Right ventricle myocardium superior (tissue), 1 donor: ENCODE measurements around the gene OCLN. TPM values are rescaled to one million over a fixed set of nuclear protein-coding genes. Genes with fewer than 3 reads are reported as not detected.
A peak's percentile ranks its signal among the peaks of the same experiment; 100 is the strongest.
"Not testable (repeated sequence)": the region's sequence is repeated elsewhere in the genome, so short reads cannot be mapped to it uniquely, and the experiment has no call there.

Experiments used
- ATAC-seq: fragments of 200-7000 bp; cut with Tn5 transposase; one replicate; pipeline ENCODE4 v1.9.1; 2020; ENCODE audit warnings: mild to moderate bottlenecking; ENCODE audit not compliant: poor library complexity
- DNase-seq: peaks from one replicate; pipeline ENCODE4 v3.0.0-alpha.2; 2020
- intact Hi-C: fragments of 100-400 bp; cut with DNase I; formaldehyde crosslinking; loops from one replicate; pipeline ENCODE4 v1.11.2; 2022
- total RNA-seq: library from RNA; stranded (reverse); fragmentation: NEBNext Ultra II Directional; extraction: Animal tissue kit (Norgen Biotek cat#: 25700); gene quantifications from one replicate; pipeline ENCODE4 v1.2.1, GENCODE V29; 2021
- donor health status: DM: no; HTN: yes; CAD: no; lungs with severe emphysema.

The OCLN gene
- total RNA-seq, 1 donor from 2014 or later: 2.0 TPM

- ATAC-seq (no peak), DNase-seq (no peak)
- intact Hi-C loops: no loop called here
Observed at GRCh38 chr5:69485471-69485870, 7.1 kb upstream of the OCLN start.

GRCh38 chr5:69489246-69489645 lies 3.3 kb upstream of the OCLN start:
- intact Hi-C loops: no loop called here
- DNase-seq: no peak
- ATAC-seq: no peak

GRCh38 chr5:69491027-69491426 lies 1.6 kb upstream of the OCLN start:
- DNase-seq (no peak), ATAC-seq (no peak)
- intact Hi-C loops: no loop called here

- DNase-seq: no peak
- no peak for ATAC-seq
- intact Hi-C loops: no loop called here
Observed at GRCh38 chr5:69491838-69492390, 676 bp upstream of the OCLN start.

GRCh38 chr5:69492923-69493395 lies 369 bp downstream of the OCLN start:
- peak; percentile 43 for DNase-seq
- intact Hi-C loops: no loop called here
- ATAC-seq: peak; percentile 53

- DNase-seq (no peak), ATAC-seq (peak; percentile 49)
- intact Hi-C loops: no loop called here
Observed at GRCh38 chr5:69493396-69494133, 975 bp downstream of the OCLN start.

- intact Hi-C loops: no loop called here
- DNase-seq (no peak), ATAC-seq (no peak)
Observed at GRCh38 chr5:69494452-69494851, 1.9 kb downstream of the OCLN start.

- DNase-seq (no peak), ATAC-seq (no peak)
- intact Hi-C loops: no loop called here
Observed at GRCh38 chr5:69497006-69497520, 4.5 kb downstream of the OCLN start.

GRCh38 chr5:69498384-69498783 lies 5.8 kb downstream of the OCLN start:
- ATAC-seq: no peak
- DNase-seq: no peak
- intact Hi-C loops: no loop called here

GRCh38 chr5:69502367-69502766 lies 9.8 kb downstream of the OCLN start:
- DNase-seq (no peak), ATAC-seq (no peak)
- intact Hi-C loops: no loop called here

GRCh38 chr5:69502767-69503488 lies 10.3 kb downstream of the OCLN start:
- DNase-seq: no peak
- intact Hi-C loops: no loop called here
- ATAC-seq: no peak

GRCh38 chr5:69504036-69504435 lies 11.4 kb downstream of the OCLN start:
- ATAC-seq (no peak), DNase-seq (no peak)
- intact Hi-C loops: no loop called here

GRCh38 chr5:69505306-69505705 lies 12.7 kb downstream of the OCLN start:
- no peak for DNase-seq
- intact Hi-C loops: no loop called here
- ATAC-seq: no peak

- ATAC-seq (no peak), DNase-seq (no peak)
- intact Hi-C loops: no loop called here
Observed at GRCh38 chr5:69509212-69509611, 16.6 kb downstream of the OCLN start.

- no peak for ATAC-seq
- intact Hi-C loops: no loop called here
Observed at GRCh38 chr5:69510694-69511093, 18.1 kb downstream of the OCLN start.

GRCh38 chr5:69512740-69513260 lies 20.2 kb downstream of the OCLN start:
- intact Hi-C loops: no loop called here
- DNase-seq: no peak
- no peak for ATAC-seq

More at GRCh38 chr5:69510694-69511093, 18.1 kb downstream of the OCLN start:
- DNase-seq: no peak

GRCh38 chr5:69515570-69515969 lies 23.0 kb downstream of the OCLN start:
- DNase-seq, ATAC-seq, intact Hi-C loops: not testable (repeated sequence)

GRCh38 chr5:69516769-69517168 lies 24.2 kb downstream of the OCLN start:
- no peak for ATAC-seq
- no peak for DNase-seq
- intact Hi-C loops: no loop called here

GRCh38 chr5:69517763-69518212 lies 25.2 kb downstream of the OCLN start:
- ATAC-seq: no peak
- DNase-seq: no peak
- intact Hi-C loops: no loop called here
